Measurements from ENCODE around the gene PPWD1. TPM values are rescaled to one million over a fixed set of nuclear protein-coding genes. Genes with fewer than 3 reads are reported as not detected.

PPWD1 gene
- total RNA-seq, 3 donors from 2014 or later: 59.6 to 71.0 (median 64.0) TPM

DNA sequence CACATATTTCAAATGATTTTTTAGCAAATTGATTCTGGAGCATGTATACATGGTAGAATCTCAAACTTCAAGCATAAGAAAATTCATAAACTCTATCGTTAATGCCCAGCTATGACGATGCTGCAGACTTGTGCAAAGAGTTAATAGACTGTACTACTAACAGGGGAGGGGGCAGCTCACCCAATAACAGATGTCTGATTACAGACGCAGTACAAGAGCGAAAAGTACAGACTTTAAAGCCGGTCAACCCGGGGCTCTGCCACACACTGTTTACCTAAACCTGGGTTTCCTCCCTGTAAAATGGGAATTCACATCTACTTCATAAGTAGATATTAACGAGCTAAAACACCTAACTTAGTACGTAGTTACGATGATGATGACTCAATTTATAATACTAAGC is 60.4 kb downstream of the PPWD1 start:
- intact Hi-C loops (cut with DNase I; ENCODE audit: low total_unique reads): no loop called here
- H3K27ac ChIP-seq: peak overlapping the region; percentile 86 to 87

DNA sequence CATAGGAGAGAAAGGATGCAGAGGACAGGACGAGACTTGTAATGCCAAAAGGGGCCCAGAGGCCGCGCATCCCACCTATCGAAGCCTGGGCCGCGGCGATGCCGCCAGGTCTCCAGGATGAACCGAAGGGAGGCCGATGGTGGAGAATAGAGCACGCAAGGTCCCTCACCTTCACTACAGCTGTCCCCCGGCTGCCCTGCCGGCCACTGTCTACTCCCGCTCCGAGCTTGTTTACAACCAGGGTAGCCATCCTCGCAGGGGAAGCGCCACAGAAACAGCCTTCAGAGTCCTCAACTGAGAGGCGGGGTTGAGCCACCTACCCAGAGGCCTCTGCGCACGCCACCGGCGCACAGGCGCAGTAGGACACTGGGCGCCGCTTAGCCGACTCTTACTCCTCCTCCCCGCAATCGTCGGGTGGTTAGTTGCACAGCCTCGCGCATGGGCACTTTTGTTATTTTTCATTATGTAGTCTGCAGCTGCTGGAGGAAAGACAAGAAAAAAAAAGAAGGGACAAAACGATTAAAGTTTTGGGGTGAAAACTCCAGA is 61.0 kb downstream of the PPWD1 start, which contains the start of gene TRIM23:
Gene TRIM23, minus strand, starts transcription at position 309 of the 546 bp plus-strand sequence. Its CDS starts 59 bp downstream, at position 250.
- Histone ChIP-seq H3K27ac (peak within 1 kb of the TSS; percentile 86 to 87), H3K4me1 (peaks cover 0 to 19% of the 10 kb centered on the region in 2 donors), H3K27me3 (no peaks in the 10 kb centered on the region), H3K4me3 (peak within 1 kb of the TSS; percentile 79 to 85 (median 82)), H3K36me3 (no peaks in the 10 kb centered on the region), H3K9me3 (no peaks in the 10 kb centered on the region)
- peak in 2 of 3 donors; percentile 43 to 49 for TF ChIP-seq POLR2AphosphoS5 (IDR thresholded peaks at IDR 0.05)
- TF ChIP-seq POLR2A (IDR thresholded peaks at IDR 0.05): no peak
- intact Hi-C loops (cut with DNase I; ENCODE audit: low total_unique reads): no loop called here
- DNase-seq (ENCODE audit: low spot score in 2 of 2): peak; percentile 86 to 89

More for the DNA sequence above, 60.4 kb downstream of the PPWD1 start:
- peaks cover 0 to 19% of the 10 kb centered on the region in 2 donors for H3K4me1 ChIP-seq
- no peak for DNase-seq (ENCODE audit: low spot score in 2 of 2)
- no peak for TF ChIP-seq POLR2A (IDR thresholded peaks at IDR 0.05)
- TF ChIP-seq, protein P1, sequence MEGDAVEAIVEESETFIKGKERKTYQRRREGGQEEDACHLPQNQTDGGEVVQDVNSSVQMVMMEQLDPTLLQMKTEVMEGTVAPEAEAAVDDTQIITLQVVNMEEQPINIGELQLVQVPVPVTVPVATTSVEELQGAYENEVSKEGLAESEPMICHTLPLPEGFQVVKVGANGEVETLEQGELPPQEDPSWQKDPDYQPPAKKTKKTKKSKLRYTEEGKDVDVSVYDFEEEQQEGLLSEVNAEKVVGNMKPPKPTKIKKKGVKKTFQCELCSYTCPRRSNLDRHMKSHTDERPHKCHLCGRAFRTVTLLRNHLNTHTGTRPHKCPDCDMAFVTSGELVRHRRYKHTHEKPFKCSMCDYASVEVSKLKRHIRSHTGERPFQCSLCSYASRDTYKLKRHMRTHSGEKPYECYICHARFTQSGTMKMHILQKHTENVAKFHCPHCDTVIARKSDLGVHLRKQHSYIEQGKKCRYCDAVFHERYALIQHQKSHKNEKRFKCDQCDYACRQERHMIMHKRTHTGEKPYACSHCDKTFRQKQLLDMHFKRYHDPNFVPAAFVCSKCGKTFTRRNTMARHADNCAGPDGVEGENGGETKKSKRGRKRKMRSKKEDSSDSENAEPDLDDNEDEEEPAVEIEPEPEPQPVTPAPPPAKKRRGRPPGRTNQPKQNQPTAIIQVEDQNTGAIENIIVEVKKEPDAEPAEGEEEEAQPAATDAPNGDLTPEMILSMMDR (IDR thresholded peaks at IDR 0.05): no peak
- H3K36me3 ChIP-seq: no peaks in the 10 kb centered on the region
- H3K4me3 ChIP-seq: peak overlapping the region; percentile 79 to 85 (median 82)
- H3K9me3 ChIP-seq: no peaks in the 10 kb centered on the region
- no peaks in the 10 kb centered on the region for H3K27me3 ChIP-seq

DNA sequence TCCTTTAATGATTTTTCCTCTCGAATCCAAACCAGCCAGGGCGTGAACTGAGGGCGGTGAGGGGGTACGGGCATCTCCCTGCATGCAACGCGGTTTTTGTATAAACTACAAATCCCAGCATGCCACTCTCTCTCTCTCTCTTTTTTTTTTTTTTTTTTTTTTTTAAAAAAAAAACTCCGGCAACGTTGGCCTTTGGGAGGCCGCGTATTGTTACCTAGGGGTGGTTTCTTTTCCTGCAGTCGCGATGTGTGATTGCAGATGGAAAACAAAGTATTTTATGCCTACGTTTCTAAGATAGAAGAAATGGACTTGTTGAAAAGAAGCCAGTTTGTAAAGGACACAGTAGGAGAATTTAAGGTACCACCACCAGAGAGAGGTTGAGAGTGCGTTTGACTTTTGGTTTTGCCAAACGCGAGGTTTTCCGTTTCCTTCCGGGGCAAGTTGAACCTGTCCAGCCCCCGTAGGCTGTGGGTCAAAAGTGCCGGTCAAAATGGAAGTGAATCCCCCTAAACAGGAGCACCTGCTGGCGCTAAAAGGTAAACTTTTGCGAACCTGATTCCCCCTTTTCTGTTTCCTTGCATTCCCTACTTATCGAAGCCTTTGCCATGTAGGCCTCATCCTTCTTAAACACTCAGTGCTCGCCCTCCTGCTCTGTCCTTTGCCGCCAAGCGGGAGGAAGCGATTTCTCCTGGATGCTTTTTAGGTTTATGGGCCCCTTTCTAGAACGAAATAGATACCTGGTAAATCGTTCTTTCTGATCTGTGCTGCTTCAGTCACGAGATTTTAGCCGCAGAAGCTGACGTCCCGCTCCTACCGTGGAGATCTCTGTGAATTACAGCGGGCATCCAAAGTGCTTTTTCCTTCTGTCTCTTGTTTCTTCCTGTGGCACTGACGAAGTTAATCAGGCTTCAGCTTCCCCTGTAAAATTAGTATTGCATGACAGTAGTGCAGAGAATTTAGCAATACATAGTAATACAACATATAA is 61.8 kb downstream of the PPWD1 start, which contains the start of the genes SHLD3 and TRAPPC13:
Gene SHLD3, plus strand, starts transcription at position 457 of the 985 bp plus-strand sequence. CDS start 4,561 bp downstream, outside the sequence.
Gene TRAPPC13, plus strand, starts transcription at position 457 of the 985 bp plus-strand sequence. Its CDS starts 34 bp downstream, at position 491.
- Histone ChIP-seq H3K4me1 (peaks cover 0 to 19% of the 10 kb centered on the region in 2 donors), H3K27ac (peak within 1 kb of the TSS; percentile 86 to 87), H3K4me3 (peak within 1 kb of the TSS; percentile 79 to 85 (median 82)), H3K36me3 (no peaks in the 10 kb centered on the region), H3K27me3 (no peaks in the 10 kb centered on the region), H3K9me3 (no peaks in the 10 kb centered on the region)
- intact Hi-C loops (cut with DNase I; ENCODE audit: low total_unique reads): no loop called here
- TF ChIP-seq, protein P1 (IDR thresholded peaks at IDR 0.05): peak in 2 of 3 donors; percentile 31 to 38
- TF ChIP-seq POLR2A (IDR thresholded peaks at IDR 0.05) (no peak), POLR2AphosphoS5 (IDR thresholded peaks at IDR 0.05) (peak; percentile 12 to 87 (median 78))
- DNase-seq (ENCODE audit: low spot score in 2 of 2): peak; percentile 65 to 80

DNA sequence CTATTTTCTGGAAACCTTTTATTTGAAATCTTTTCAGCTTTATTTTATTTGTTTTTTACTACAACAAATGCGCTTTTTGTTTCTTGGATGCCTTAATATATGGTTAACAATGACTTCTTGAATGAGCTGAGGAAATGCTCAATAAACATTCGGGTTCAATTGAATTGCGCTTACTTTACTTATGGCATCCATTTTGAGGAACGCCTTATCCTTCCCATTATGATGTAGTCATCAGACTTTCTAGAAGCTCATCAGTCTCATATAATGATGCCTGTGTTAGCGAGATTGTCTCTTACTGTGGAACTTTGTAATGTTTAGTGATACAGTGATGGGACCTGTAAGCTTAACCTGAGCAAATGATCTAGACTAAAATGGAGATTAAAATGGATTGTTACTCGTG is 62.6 kb downstream of the PPWD1 start:
- Histone ChIP-seq H3K27ac (no peak overlapping the region), H3K36me3 (no peaks in the 10 kb centered on the region), H3K4me1 (peaks cover 0 to 19% of the 10 kb centered on the region in 2 donors), H3K27me3 (no peaks in the 10 kb centered on the region), H3K9me3 (no peaks in the 10 kb centered on the region), H3K4me3 (peak overlapping the region; percentile 79 to 85 (median 82))
- no peak for TF ChIP-seq POLR2A (IDR thresholded peaks at IDR 0.05)
- TF ChIP-seq POLR2AphosphoS5 (IDR thresholded peaks at IDR 0.05): no peak
- TF ChIP-seq, protein P1 (IDR thresholded peaks at IDR 0.05): no peak
- intact Hi-C loops (cut with DNase I; ENCODE audit: low total_unique reads): no loop called here
- DNase-seq (ENCODE audit: low spot score in 2 of 2): no peak

DNA sequence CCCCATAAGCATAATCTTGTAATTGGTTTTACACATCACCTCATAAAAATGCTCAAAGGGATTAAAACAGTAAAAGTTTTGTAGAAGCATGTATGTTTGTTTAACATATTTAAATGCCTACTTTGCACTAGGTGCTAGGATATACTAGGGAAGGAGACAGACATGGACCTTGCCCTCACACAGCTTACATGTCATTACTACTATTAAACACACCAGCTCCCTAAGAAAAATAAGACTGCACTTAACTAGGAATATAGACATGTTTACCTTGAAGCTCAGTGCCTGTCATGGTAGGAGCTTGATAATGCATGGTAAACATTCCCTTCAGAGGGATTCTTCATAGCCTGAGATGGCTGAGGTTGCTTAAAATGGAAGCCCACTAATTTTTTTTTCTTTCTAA is 67.9 kb downstream of the PPWD1 start:
- Histone ChIP-seq H3K27me3 (no peaks in the 10 kb centered on the region), H3K9me3 (no peaks in the 10 kb centered on the region), H3K27ac (no peak overlapping the region), H3K4me1 (peaks cover 0 to 3% of the 10 kb centered on the region in 2 donors), H3K36me3 (peaks cover 3% of the 10 kb centered on the region), H3K4me3 (no peak overlapping the region)
- intact Hi-C loops (cut with DNase I; ENCODE audit: low total_unique reads): no loop called here
- TF ChIP-seq, protein P1 (IDR thresholded peaks at IDR 0.05): no peak
- TF ChIP-seq POLR2AphosphoS5 (IDR thresholded peaks at IDR 0.05) (no peak), POLR2A (IDR thresholded peaks at IDR 0.05) (no peak)
- DNase-seq (ENCODE audit: low spot score in 2 of 2): no peak
